Astrocyte of the cerebellum (primary cell): Measurements from ENCODE around the gene PRPF8.

Experiments
- DNase-seq: peaks from one replicate; pipeline ENCODE4 v3.0.0-alpha.2; 2011; ENCODE audit warnings: low read depth
- H3K4me3 ChIP-seq: 2 replicates; pipeline ENCODE4 v1.5.1; 2011; ENCODE audit warnings: mild to moderate bottlenecking, low read depth, low read length, moderate library complexity
- in situ Hi-C: cut with HindIII; loops from 2 replicates; pipeline ENCODE4 v1.10.0; 2017; ENCODE audit warnings: low sequenced_read_pairs
- TF ChIP-seq, protein P1 (sequence below): IDR thresholded peaks from 2 replicates; pipeline ENCODE4 v1.5.1; 2012; ENCODE audit warnings: low read length, low read depth, moderate library complexity, mild to moderate bottlenecking; ENCODE audit errors: missing control alignments

PRPF8 gene

DNA sequence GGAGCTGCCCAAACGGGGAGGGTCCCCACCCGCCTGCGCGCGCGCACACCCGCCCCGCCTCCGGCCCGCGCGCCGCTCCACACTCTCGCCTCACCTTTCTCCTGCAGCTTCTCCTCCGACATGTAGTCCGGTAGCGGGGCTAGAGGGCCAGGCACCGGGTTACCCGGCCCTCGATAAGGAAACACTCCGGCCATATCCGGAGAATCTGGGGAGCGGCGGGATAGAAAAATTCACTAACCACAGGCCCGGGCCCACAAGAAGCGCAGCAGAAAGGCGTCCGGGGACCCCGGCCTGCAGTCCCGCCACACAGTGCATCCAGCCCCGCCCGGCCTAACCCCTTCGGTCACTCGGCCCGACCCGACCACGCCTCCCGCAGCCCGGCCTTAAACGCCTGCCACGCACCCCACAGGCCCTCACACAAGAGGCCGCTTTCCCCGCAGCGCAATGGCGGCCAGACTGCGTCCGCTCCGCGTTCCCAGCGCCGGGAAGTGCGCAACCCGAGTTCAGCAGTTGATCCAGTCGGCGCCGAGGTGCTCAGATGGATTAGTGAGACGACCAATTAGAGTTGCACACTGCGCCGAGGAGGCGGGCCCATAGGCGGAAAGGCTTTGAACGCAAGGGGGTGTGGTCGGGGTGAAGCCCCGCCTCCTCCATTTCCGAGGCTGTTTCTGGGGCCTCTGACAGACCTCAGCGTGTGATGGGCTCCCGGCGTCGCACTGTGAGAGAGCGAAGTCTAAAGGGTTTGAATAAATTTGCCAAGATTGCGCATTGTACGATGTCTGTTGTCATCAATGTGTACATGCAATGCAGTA is at the start of gene PRPF8:
Gene PRPF8 (minus strand): TSS at position 490 of the 812 bp plus-strand sequence. CDS start 296 bp downstream, at position 194.
- H3K4me3 ChIP-seq = peak within 1 kb of the TSS; percentile 87
- TF ChIP-seq, protein P1, sequence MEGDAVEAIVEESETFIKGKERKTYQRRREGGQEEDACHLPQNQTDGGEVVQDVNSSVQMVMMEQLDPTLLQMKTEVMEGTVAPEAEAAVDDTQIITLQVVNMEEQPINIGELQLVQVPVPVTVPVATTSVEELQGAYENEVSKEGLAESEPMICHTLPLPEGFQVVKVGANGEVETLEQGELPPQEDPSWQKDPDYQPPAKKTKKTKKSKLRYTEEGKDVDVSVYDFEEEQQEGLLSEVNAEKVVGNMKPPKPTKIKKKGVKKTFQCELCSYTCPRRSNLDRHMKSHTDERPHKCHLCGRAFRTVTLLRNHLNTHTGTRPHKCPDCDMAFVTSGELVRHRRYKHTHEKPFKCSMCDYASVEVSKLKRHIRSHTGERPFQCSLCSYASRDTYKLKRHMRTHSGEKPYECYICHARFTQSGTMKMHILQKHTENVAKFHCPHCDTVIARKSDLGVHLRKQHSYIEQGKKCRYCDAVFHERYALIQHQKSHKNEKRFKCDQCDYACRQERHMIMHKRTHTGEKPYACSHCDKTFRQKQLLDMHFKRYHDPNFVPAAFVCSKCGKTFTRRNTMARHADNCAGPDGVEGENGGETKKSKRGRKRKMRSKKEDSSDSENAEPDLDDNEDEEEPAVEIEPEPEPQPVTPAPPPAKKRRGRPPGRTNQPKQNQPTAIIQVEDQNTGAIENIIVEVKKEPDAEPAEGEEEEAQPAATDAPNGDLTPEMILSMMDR = no peak
- peak; percentile 95 for DNase-seq
- in situ Hi-C loops = no loop called here

DNA sequence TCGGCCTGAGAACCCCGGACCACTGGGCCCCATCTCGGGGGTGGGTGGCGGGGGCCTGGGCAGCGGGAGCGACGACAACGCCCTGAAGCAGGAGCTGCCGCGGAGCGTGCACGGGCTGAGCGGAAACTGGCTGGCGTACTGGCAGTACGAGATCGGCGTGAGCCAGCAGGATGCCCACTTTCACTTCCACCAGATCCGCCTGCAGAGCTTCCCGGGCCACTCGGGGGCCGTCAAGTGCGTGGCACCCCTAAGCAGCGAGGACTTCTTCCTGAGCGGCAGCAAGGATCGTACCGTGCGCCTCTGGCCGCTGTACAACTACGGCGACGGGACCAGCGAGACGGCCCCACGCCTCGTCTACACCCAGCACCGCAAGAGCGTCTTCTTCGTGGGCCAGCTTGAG is 49.1 kb upstream of the PRPF8 start:
- no peak overlapping the region for H3K4me3 ChIP-seq
- no peak for DNase-seq
- in situ Hi-C loops = no loop called here
- TF ChIP-seq, protein P1 = no peak

DNA sequence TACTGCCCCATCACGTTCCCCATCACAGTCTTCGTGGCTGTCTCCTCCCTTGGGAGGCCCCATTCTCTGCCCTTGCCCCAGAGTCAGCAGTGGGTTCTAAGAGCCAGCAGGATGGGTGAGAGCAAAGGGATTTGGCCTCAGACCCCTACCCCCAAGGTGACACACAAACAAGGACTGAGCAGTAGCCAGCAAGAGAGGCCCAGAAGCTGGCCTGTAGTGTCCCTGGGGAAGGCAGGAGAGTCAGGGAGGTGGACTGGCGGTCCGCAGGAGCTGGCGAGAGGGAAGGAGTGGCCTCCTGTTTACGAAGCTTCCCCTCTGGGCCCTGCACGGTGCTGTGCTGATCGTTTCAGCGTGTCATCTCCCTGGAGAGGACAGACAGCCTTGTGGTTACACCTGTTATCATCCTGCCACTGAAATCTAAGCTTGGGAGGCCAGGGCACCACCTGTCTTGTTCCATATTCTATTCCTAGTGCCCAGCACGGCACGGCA is 48.2 kb upstream of the PRPF8 start:
- TF ChIP-seq, protein P1 = no peak
- in situ Hi-C loops = no loop called here
- no peak for DNase-seq
- H3K4me3 ChIP-seq = no peak overlapping the region

DNA sequence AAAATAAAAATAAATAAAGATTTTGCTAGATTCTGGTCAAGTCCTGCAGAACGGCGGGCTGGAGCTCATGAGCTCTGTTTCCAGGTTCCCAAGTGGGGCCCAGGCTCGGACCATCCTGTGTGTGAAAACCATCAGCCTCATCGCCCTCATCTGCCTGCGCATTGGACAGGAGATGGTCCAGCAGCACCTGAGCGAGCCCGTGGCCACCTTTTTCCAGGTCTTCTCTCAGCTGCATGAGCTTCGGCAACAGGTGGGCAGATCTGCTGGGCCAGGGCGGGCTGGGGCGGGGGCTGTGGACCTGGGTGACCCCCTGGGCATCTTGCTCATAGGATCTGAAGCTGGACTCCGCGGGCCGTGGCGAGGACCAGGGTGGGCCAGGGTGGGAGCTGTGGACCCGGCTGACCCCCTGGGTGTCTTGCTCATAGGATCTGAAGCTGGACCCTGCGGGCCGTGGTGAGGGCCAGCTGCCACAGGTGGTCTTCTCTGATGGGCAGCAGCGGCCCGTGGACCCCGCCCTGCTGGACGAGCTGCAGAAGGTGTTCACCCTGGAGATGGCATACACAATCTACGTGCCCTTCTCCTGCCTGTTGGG is 47.7 kb upstream of the PRPF8 start:
- H3K4me3 ChIP-seq = no peak overlapping the region
- no peak for DNase-seq
- in situ Hi-C loops = no loop called here
- TF ChIP-seq, protein P1 = no peak

DNA sequence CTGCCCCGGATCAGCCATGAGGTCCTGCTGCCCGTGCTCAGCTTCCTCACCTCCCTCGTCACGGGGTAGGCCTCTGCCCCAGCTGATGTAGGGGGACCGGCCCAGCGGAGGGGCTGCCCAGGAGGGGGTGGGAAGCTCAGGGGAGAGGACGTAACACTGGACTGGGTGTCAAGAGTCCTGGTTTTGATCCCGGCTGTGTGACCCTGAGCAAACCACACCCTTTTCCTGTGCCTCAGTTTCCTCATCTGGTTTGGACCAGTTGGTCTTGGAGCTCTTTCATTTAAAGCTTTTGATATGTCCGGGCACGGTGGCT is 46.5 kb upstream of the PRPF8 start:
- no peak overlapping the region for H3K4me3 ChIP-seq
- TF ChIP-seq, protein P1 = no peak
- in situ Hi-C loops = no loop called here
- DNase-seq = no peak

DNA sequence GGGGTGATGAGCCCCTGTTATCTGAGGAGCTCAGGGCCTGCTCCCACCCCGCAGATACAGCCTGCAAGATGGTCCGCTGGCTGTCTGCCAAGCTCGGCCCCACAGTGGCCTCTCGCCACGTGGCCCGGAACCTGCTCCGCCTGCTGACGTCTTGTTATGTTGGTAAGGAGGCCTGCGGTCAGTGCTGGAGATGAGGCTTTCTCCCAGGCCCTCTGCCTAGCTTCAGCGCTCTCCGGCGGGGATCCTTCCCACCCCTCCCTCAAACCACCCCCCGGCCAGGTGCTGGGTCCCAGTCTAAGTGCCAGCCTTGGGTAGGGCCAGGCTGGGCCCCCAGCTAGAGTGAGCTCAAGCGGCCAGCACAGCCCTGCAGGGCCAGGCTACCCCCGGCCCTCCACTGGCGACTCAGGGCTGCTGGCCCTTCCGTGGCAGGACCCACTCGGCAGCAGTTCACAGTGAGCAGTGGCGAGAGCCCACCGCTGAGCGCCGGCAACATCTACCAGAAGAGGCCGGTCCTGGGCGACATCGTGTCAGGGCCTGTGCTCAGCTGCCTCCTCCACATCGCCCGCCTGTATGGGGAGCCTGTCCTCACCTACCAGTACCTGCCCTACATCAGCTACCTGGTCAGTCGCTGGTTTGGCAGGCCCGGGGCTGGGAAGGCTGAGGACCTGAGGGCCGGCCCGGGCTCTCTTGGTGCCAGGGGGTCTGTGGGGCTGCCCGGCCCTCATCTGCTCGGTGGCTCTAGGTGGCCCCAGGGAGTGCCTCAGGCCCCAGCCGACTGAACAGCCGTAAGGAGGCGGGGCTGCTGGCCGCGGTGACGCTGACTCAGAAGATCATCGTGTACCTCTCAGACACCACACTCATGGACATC is 45.9 kb upstream of the PRPF8 start:
- TF ChIP-seq, protein P1 = no peak
- in situ Hi-C loops = no loop called here
- no peak overlapping the region for H3K4me3 ChIP-seq
- peak; percentile 39 for DNase-seq
